Measurements from ENCODE around the gene RNF224.

The RNF224 gene

GRCh38 chr9:137275588-137276472 is 48.5 kb downstream of the RNF224 start:
- DNase-seq, result no peak

GRCh38 chr9:137276473-137277328 is 49.4 kb downstream of the RNF224 start:
- DNase-seq, result no peak

GRCh38 chr9:137277329-137278041 is 50.2 kb downstream of the RNF224 start, which contains the start of gene TOR4A:
Gene TOR4A, plus strand, starts transcription at chr9:137277726. Its CDS starts 964 bp downstream, at chr9:137278690.
- DNase-seq, result no peak

- DNase-seq, result peak in 1 of 4 experiments; percentile 9
These were observed 50.9 kb downstream of the RNF224 start for GRCh38 chr9:137278061-137278701.
